DMS53 treated with DMSO at 0.1 percent for 48 hours (cell line): ENCODE results near the gene CPA5.
A peak's percentile ranks its signal among the peaks of the same experiment; 100 is the strongest.

Experiments
- DNase-seq: peaks from one replicate; lab custom pipeline; 2025; ENCODE audit not compliant: unreplicated experiment; lab: John Stamatoyannopoulos, UW

The CPA5 gene

GRCh38 chr7:130356876-130357611 lies 12.4 kb downstream of the CPA5 start:
- DNase-seq = peak; percentile 10

GRCh38 chr7:130358471-130358870 lies 13.9 kb downstream of the CPA5 start:
- DNase-seq = no peak

GRCh38 chr7:130359276-130359857 lies 14.8 kb downstream of the CPA5 start:
- DNase-seq = no peak

- no peak for DNase-seq
These were observed 15.9 kb downstream of the CPA5 start for GRCh38 chr7:130360518-130360917.

- no peak for DNase-seq
These were observed 17.1 kb downstream of the CPA5 start for GRCh38 chr7:130361681-130362080.

GRCh38 chr7:130362251-130362816 lies 17.7 kb downstream of the CPA5 start:
- DNase-seq = no peak

GRCh38 chr7:130363026-130363847 lies 18.6 kb downstream of the CPA5 start:
- peak; percentile 73 for DNase-seq

GRCh38 chr7:130364451-130364850 lies 19.8 kb downstream of the CPA5 start:
- DNase-seq = no peak

- DNase-seq = peak; percentile 48
These were observed 20.5 kb downstream of the CPA5 start for GRCh38 chr7:130365088-130365487.

GRCh38 chr7:130365511-130366441 lies 21.2 kb downstream of the CPA5 start:
- DNase-seq = peak; percentile 100

GRCh38 chr7:130366564-130366963 lies 21.9 kb downstream of the CPA5 start:
- peak; percentile 22 for DNase-seq

GRCh38 chr7:130367088-130367755 lies 22.6 kb downstream of the CPA5 start:
- no peak for DNase-seq

- DNase-seq = no peak
These were observed 23.5 kb downstream of the CPA5 start for GRCh38 chr7:130367836-130368746.

- peak; percentile 27 for DNase-seq
These were observed 24.6 kb downstream of the CPA5 start for GRCh38 chr7:130369110-130369711.

- DNase-seq = no peak
These were observed 25.4 kb downstream of the CPA5 start for GRCh38 chr7:130369831-130370550.

GRCh38 chr7:130371046-130371445 lies 26.4 kb downstream of the CPA5 start:
- no peak for DNase-seq

GRCh38 chr7:130372402-130373165 lies 28.0 kb downstream of the CPA5 start:
- DNase-seq = no peak
